ENCODE results near the gene TRABD2A.

Gene TRABD2A

DNA sequence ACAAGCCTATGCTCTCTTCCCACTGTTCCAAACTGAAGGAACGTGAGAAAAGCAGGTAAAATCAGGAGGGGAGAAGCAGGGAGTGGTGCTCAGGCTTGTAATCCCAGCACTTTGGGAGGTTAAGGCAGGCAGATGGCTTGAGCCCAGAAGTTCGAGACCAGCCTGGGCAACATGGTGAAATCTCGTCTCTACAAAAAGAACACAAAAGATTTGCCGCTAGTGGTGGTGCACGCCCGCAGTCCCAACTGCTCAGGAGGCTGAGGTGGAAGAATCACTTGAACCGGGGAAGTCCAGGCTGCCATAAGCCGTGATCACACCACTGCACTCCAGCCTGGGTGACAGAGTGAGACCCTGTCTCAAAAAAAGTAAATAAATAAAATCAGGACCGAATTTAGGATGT is 23.3 kb upstream of the TRABD2A start:
- no peak for DNase-seq

DNA sequence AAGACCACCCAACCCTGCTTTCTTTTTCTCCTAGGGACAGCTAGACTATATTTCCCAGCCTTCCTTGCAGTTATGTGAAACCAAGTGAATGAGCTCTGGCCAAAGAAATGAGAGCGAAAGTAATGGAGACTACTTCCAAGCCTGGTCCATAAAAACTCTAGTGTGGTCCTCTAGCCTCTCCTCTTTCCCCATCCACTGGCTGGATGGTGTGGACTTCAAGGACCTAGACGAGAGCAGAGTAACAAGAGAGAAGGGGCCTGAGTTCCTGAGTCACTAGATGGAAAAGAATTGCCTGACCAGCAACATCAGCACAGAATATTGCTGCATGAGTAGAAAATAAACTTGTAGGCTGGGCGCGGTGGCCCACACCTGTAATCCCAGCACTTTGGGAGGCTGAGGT is 21.6 kb upstream of the TRABD2A start:
- DNase-seq, result no peak

- no peak for DNase-seq
These were observed 20.8 kb upstream of the TRABD2A start for GRCh38 chr2:84901593-84902120.

- DNase-seq, result no peak
These were observed 20.1 kb upstream of the TRABD2A start for GRCh38 chr2:84900971-84901370.

DNA sequence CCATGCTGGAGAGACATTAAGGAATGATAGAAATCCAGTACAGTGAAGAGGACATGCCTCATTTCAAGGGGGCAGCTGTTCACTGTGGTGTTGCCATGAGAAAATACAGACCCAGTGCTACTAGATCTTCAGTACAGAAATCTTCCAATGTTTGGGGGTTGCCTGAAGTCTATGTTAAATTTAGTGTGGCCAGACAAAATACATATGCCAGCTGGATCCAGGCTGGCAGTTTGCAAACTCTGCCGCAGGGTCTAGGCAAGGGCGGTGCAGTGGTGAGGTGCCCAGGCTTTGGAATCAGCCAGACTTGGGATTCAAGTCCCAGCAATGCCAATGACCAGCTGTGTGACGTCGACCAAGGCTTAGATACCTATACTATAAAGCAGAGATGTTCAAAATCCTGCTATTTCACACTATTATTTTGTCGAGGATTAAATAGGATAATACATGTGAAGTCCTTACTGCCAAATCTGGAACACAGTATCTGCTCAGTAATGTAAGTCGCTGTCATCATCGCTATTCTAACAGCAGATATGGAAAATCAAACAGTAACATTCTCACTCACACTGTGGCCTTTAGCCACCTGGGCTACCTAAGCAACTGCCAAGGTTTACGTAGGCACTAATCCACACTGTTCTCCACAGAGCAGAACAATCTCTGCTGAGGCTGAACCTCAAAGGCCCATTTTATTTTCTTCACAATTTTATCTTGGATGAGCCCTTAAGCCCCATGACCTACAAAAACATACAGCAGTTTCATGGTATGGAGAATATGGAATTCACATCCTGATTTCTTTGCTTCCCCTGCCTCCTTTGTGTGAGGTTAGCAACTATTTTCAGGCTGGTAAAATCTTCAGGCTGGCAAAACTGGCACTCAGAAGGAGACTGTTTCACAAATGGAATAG is 18.7 kb upstream of the TRABD2A start:
- no peak for DNase-seq

- DNase-seq, result no peak
These were observed 16.9 kb upstream of the TRABD2A start for GRCh38 chr2:84897773-84898172.

DNA sequence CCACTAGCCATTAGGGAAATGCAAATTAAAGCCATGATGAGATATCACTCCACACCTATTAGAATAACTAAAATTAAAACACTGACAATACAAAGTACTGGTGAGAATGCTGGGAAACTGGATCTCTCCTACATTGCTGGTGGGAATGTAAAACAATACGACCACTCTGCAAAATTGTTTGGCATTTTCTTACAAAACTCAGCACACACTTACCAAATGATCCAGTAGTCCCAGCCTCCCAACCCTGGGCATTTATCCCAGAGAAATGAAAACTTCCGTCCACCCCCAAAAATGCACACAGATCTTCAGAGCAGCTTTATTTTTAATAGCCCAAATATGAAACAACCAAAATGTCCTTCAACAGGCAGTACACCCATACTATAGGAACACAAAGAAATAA is 15.7 kb upstream of the TRABD2A start:
- no peak for DNase-seq

GRCh38 chr2:84894758-84895520 is 14.1 kb upstream of the TRABD2A start:
- DNase-seq, result no peak

DNA sequence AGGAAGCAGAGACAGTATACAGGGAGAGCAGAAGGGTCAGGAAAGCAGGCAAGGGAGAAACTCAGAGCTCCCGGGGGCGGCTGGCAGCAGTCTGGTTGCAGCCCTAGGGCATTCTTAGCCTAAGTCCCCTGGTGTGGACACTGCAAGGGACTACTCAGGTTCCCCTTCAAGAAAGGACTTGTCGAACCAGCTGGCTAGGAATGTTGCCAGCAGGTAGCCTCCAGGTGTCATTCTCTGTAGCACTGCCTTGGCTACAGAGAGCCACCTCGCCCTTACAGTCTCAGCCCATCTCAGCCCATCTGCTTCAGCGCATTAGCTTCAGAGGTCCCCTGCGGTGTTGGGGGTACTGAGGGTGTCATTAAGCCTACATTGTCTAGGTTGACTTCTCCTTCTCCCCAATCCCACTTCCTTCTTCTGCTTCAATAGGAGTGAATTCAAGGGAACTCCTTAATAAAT is 13.3 kb upstream of the TRABD2A start:
- no peak for DNase-seq

DNA sequence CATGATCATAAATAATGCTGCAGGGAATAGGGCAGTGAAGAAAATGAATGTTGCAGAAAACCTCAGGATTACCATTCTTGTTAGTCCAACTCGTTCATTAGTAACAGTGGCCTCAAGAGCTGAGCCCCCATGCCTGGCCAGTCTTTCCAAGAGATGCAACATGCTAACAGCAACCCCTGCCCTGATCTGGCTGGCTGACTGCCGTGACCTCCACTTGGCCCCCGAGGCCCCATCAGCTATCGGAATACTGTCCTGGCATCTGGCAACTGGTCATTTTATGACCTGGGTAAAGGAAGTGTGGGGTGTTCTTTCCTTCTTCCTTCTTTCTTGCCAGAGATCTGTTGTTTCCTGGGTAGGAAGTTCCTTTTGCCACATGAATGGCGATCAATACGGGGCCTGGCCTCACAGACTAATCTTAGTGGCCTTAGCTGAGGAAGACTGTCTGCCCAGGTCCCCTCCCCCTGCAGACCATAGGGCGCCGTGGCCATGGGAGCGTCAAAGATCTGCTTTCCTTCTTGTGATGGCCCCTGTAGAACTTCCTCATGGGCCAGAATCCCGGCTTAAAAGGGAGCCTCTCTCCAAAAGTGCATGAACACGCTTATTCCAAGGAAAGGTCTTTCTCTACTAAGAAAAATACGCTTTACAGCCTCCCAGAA is 10.6 kb upstream of the TRABD2A start:
- no peak for DNase-seq

DNA sequence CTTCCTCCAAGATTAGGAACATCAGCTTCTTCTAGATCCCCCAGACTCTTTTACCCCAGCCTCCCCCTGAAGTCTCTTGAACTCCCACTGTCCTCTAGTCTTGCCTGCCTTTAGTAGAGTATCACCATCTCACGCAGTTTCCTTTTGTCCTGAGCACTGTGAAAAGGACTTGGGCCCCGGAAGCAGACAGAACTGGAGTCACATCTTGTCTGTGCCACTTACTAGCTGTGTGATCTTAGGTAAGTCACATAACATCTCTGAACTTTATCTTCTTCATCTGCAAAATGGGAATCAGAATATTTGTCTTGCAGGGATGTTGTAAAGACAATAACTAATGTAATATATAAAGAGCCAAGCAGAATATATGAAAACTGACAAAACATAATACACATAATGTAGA is 8.4 kb upstream of the TRABD2A start:
- DNase-seq, result no peak

DNA sequence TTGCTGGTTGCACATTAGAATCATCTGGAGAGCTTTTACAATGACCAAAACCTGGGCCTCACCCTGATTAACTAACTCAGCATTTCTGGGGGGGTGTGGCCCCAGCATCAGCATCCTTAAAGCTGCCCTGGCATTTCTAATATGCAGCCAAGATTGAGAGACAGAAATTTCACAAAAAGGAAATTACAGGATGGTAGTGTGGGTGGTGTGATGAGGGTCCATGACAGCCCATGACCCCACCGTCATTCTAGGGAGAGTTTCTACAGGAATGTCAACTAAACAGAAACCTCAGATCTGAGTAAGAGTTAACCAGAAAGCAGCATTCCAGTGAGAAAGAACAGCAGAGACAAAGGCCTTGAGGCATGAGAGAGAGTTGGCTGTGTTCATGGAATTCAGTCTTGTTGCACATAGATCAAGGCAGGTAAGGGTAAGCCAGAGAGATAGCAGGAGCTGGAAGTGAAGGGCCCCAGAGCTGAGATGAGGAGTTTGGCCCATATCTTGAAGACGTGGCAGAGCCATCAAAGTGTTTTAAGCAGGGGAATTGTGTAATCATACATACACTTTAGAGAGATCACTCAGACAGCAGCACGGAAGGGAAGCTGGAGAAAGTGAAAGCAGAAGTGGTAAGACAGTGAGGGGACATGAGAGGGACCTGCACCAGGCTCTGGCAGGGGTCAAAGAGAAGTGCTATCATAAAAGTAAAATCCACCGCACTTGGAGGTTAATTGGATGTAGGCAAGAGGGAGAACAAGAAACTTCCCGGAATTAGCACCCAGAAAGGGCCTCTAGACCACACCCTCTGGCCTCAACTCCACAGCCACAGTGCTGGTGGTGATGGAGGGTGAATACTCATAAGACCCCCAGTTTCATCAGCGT is 7.8 kb upstream of the TRABD2A start:
- no peak for DNase-seq

DNA sequence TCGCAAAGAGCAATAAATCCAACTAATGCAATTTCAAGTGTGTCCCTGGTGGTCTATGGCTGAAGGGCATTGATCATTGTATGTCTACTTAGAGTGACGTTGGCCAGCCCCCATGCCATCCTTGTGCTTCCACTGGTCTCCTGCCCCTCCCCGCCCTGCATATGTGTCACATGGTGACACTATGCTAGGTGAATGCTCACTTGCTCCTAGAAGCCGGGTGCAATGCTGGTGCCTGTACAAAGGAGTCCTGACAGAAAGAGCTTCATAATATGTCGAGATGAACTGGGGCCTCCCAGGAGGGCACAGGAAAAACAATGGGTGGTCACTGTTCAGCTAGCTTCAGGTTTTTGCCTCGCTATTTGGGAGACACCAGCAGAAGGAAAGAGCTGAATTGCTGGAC is 5.9 kb upstream of the TRABD2A start:
- no peak for DNase-seq

GRCh38 chr2:84885111-84885510 is 4.2 kb upstream of the TRABD2A start:
- no peak for DNase-seq

DNA sequence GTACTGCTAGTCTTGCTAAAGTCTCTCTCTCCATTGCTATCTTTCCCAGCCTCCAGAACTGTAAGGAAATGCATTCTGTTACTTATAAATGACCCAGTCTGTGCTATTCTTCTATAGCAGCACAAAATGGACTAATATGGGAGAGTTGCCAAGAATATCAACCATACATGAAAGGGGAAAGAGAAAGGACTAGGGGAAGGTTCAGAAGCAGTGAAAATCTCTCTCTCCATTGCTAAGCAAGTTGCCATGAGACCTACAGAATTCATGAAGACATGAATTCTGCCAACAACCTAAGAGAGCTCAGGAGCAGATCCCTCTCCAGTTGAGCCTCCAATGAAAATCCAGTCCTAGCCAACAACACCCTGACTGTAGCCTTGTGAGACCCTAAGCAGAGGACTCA is 3.6 kb upstream of the TRABD2A start:
- no peak for DNase-seq

DNA sequence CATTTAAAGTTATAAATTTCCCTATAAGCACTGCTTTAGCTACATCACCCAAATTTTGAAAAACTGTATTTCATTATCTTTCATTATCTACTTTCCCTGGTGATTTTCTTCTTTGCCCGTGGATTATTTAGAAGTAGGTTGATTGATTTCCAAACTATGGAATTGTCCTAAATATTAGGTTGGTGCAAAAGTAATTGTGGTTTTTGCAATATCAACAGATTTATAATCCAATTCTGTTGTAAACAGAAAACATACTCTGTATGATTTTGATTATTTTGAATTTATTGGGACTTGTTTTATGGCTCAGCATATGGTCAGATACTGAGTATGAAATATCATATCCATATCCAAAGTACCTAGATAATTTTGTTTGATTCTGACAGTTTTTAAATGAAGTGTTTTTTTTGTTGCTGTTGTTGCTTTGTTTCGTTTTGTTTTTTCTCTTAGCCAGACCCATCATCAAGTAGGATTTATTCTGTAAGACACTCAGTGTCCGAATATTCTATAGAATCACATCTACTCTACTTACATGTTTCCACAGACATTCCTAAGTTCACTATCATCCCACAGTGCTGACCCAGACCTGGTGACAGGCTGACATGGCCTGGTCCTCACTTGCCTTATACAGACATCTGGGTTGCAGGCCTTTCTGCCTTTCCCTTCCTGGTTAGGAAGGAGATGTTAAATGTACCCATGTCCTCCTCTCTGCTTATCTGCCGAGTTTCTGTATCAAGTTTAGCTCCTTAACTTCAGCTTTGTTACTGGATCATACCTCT is 2.1 kb upstream of the TRABD2A start:
- no peak for DNase-seq

- no peak for DNase-seq
These were observed 1.5 kb upstream of the TRABD2A start for GRCh38 chr2:84882414-84882738.

- peak; percentile 48 for DNase-seq
These were observed 913 bp upstream of the TRABD2A start for GRCh38 chr2:84881581-84882413.

DNA sequence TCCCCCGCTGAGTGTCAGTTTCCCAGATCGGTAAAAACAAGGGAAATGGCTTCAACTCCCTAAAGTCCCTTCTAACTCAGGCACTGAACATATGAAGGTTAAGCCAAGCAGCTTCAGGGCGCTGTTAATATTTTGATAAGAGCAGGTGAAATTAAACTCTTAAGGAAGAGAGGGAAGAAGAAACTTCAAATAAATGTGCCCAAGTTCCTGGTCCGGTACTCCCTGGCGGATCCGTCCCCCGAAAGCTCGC is 564 bp downstream of the TRABD2A start:
- no peak for DNase-seq

DNA sequence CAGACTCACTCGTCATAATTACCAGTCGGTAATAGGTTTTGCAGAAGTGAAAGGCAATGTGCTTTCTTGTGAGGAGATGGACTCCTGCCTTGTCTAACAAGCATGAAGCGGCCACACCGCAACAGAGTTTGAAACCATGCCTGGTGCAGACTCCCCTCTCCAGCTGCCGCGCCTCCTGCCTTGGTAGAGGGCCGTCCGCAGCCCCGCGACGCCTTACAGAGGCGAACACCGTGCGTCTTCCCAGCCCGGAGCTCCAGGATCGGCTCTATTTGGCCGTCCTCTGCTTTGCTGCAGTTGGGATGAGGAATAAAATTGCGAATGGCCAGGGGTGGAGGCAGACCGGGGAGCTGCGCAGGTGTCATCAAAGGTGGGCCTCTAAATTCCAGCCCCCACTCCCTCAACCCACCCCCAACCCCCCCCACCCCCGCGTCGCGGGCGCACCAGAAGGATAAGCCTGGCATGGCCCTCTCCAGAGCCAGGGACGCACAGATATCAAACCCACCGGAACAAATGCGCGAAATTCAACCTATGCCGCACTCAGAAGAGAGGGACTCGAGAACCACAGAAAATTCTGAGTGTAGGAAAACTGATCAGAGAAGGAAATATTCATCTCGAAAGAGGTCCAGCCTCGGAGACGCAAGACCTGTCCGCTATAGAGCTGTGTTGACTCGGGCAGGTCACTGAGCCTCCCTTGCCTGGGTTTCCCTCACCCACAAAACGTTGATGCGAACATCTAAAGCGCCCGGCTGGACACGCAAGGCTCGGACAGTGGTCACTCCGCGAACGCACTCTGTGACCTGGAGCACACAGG is 1.1 kb downstream of the TRABD2A start:
- no peak for DNase-seq

Data from NCI-H748 treated with DMSO at 0.1 percent for 48 hours (cell line).